ENCODE measurements around the gene CRKL. TPM values are rescaled to one million over a fixed set of nuclear protein-coding genes. Genes with fewer than 3 reads are reported as not detected.
"Not testable (repeated sequence)": the region's sequence is repeated elsewhere in the genome, so short reads cannot be mapped to it uniquely, and the experiment has no call there.

The CRKL gene
- total and polyA plus RNA-seq, 12 donors: 19.2 to 76.9 (median 54.4) TPM

DNA sequence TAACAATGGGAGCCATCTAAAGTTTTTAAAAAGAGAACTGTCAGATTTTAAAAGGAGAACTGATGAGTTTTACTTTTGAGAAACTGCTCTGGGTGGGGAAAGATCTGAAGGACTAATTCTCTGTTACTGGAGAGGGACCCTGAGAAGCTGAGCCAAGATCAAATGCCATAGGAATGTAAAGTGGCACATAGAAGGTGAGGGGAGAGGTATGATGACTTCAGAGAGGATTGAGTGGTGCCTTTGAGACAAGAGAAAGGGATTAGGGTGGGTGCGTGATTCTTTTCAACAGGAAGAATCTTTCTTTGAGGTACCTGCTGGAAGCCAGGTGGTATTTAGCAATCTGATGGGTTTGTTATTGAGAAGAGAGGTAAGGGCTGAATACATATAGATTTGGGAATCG lies 9.0 kb downstream of the CRKL start:
- Histone ChIP-seq H3K4me3 (no peak overlapping the region), H3K27me3 (no peaks in the 10 kb centered on the region), H3K4me1 (peaks cover 0 to 78% (median 45%) of the 10 kb centered on the region in 9 donors), H3K9me3 (no peaks in the 10 kb centered on the region), H3K36me3 (peaks cover 0 to 17% (median 0%) of the 10 kb centered on the region in 9 donors), H3K27ac (no peak overlapping the region)
- ATAC-seq (no peak), DNase-seq (no peak)
- TF ChIP-seq CTCF (IDR thresholded peaks at IDR 0.05): no peak
- WGBS, 2 donors: 93% methylated on average over 2 of the region's 2 CpGs
- intact Hi-C loops (cut with DNase I): loop anchor here in 1 of 10 donors (10.0 kb wide), 1 partner anchor 71 kb away; the partner anchor contains the start of genes PI4KA and SNAP29

DNA sequence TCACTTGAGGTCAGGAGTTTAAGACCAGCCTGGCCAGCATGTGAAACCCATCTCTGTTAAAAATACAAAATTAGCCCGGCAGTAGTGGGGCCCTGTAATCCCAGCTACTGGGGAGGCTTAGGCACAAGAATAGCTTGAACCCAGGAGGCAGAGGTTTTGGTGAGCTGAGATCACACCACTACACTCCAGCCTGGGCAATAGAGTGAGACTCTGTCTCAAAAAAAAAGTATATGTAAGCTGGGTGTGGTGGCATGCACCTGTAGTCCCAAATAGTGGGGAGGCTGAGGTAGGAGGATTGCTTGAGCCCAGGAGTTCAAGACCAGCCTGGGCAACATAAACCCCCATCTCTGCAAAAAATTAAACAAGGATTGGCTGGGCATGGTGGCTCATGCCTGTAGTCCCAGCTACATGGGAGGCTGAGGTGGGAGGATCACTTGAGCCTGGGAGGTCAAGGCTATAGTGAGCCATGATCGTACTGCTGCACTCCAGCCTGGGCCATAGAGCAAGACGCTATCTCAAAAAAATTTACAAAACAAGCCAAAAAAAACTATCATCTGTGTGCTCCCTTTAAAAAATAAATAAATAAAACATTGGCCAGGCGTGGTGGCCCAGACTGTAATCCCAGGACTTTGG lies 10.8 kb downstream of the CRKL start:
- no peak for TF ChIP-seq CTCF (IDR thresholded peaks at IDR 0.05)
- no peaks in the 10 kb centered on the region for H3K27me3 ChIP-seq
- peaks cover 0 to 21% (median 0%) of the 10 kb centered on the region in 9 donors for H3K36me3 ChIP-seq
- WGBS, 2 donors: 82 to 87% methylated on average over 4 of the region's 4 CpGs
- DNase-seq: no peak
- intact Hi-C loops (cut with DNase I): loop anchor here in 1 of 10 donors (10.0 kb wide), 1 partner anchor 73 kb away; the partner anchor contains the start of genes PI4KA and SNAP29
- peaks cover 0 to 70% (median 36%) of the 10 kb centered on the region in 9 donors for H3K4me1 ChIP-seq
- H3K27ac ChIP-seq: no peak overlapping the region
- ATAC-seq: no peak
- no peak overlapping the region for H3K4me3 ChIP-seq
- no peaks in the 10 kb centered on the region for H3K9me3 ChIP-seq

DNA sequence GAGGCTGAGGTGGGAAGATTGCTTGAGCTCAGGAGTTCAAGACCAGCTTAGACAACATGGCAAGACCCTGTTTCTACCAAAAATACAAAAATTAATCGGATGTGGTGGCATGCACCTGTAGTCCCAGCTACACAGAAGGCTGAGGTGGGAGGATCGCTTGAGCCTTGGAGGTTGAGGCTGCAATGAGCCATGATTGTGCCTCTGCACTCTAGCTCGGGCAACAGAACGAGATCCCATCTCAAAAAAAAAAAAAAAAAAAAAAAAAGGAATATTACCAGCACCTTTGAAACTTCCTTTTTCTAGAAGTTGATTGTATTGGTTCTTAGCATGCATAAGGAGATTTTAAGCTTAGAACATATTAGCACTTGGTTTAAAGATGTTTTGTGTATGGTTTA lies 11.4 kb downstream of the CRKL start:
- DNase-seq (no peak), ATAC-seq (no peak)
- no peak for TF ChIP-seq CTCF (IDR thresholded peaks at IDR 0.05)
- H3K27ac ChIP-seq: no peak overlapping the region
- 91 to 98% methylated on average over 4 of the region's 4 CpGs for WGBS, 2 donors
- H3K36me3 ChIP-seq: peaks cover 0 to 21% (median 0%) of the 10 kb centered on the region in 9 donors
- H3K4me1 ChIP-seq: peaks cover 0 to 72% (median 36%) of the 10 kb centered on the region in 9 donors
- intact Hi-C loops (cut with DNase I): loop anchor here in 1 of 10 donors (10.0 kb wide), 1 partner anchor 74 kb away; the partner anchor contains the start of genes PI4KA and SNAP29
- H3K9me3 ChIP-seq: no peaks in the 10 kb centered on the region
- no peaks in the 10 kb centered on the region for H3K27me3 ChIP-seq
- H3K4me3 ChIP-seq: no peak overlapping the region

- WGBS, 2 donors: 92 to 98% methylated on average over 1 of the region's 1 CpG
- ATAC-seq: no peak
- TF ChIP-seq CTCF (IDR thresholded peaks at IDR 0.05): no peak
Observed at GRCh38 chr22:20930004-20930403, 12.8 kb downstream of the CRKL start.

GRCh38 chr22:20930435-20930834 lies 13.2 kb downstream of the CRKL start:
- Histone ChIP-seq H3K36me3 (peaks cover 0 to 26% (median 7%) of the 10 kb centered on the region in 9 donors), H3K4me1 (peaks cover 0 to 57% (median 24%) of the 10 kb centered on the region in 9 donors)
- H3K27ac ChIP-seq; H3K9me3 ChIP-seq; ATAC-seq; H3K4me3 ChIP-seq; DNase-seq; H3K27me3 ChIP-seq; intact Hi-C loops (cut with DNase I): not testable (repeated sequence)
- WGBS, 2 donors: 96 to 97% methylated on average over 12 of the region's 12 CpGs

More at GRCh38 chr22:20930004-20930403, 12.8 kb downstream of the CRKL start:
- intact Hi-C loops (cut with DNase I): no loop called here
- Histone ChIP-seq H3K36me3 (peaks cover 0 to 25% (median 7%) of the 10 kb centered on the region in 9 donors), H3K4me3 (no peak overlapping the region), H3K4me1 (peaks cover 0 to 59% (median 28%) of the 10 kb centered on the region in 9 donors), H3K9me3 (no peaks in the 10 kb centered on the region), H3K27me3 (no peaks in the 10 kb centered on the region), H3K27ac (no peak overlapping the region)
- no peak for DNase-seq
